ENCODE results near the gene NT5DC3.
"Not testable (repeated sequence)": the region's sequence is repeated elsewhere in the genome, so short reads cannot be mapped to it uniquely, and the experiment has no call there.

The NT5DC3 gene

DNA sequence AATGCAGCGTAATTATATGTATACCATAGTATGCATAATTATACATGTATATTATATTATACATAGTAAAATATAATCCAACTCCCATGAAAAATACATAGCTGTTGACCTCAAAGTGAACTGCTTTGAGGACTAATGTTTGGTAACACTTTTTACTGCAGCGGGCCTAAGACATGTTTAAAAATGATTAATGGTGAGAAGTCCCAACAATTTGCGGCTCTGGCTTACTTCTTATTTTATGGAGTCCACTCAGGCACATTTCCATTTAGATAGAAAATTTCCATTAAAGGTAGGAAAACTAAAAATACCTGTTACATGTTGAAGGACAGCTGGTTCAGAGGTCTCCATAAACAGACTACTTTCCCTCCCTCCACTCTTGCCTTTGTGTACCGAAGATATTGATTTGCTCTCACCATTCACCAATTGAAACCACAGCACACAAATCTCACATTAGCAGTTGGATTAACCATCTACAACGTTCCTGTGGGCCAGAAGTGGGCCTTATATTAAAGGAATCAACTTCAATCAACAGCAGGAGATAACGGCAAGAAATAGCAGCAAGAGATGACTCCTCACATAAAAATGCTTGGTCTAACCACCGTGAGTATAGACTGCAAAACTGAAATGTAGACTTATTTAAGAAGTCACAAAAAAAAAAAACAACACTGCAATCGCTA, 14.1 kb upstream of the NT5DC3 start:
- no peak for DNase-seq

DNA sequence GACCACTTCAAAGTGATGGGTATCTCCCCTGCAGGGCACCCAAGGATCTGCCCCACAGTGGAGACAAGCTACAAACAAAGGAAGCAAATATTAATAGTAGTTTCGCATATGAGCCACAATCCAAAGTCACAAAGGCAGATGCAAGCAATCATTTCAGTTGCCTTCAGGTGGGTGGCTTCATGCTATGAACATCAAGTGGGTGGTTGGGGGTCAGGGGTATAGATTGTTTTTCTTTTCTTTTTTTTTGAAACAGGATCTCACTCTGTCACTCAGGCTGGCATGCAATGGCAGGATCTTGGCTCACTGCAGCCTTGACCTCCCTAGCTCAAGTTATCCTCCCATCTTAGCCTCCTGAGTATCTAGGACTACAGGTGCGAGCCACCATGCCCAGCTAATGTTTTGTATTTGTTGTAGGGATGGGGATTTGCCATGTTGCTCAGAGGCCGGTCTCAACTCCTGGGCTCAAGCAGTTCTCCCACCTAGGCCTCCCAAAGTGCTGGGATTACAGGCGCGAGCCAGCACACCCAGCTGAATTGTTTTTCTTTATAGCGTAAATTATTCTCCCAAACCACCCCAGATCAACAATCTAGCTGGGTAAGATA, 13.4 kb upstream of the NT5DC3 start:
- no peak for DNase-seq

DNA sequence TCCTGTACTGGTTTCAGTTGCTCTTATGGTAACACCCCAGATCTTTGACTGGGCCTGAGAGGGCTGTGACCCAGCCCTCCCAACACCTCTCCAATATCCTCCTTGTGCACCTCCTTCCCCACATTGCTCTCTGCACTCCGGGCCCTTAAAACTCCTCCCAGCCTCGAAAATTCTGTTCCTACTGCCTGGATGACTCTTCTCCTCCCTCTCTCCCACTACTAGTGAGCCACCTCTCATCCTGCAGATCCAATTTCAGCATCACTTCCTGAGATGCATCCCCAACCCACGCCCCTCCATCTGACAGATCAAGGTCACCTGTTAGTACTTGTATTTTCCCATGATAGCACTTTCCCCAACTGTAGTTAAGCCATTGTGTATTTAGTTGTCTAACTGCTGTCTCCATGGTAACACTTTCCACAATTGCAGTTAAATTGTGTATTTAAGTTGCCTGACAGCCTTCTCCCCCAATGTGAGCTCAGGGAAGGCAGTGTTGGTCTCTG, 11.5 kb upstream of the NT5DC3 start:
- DNase-seq: no peak

DNA sequence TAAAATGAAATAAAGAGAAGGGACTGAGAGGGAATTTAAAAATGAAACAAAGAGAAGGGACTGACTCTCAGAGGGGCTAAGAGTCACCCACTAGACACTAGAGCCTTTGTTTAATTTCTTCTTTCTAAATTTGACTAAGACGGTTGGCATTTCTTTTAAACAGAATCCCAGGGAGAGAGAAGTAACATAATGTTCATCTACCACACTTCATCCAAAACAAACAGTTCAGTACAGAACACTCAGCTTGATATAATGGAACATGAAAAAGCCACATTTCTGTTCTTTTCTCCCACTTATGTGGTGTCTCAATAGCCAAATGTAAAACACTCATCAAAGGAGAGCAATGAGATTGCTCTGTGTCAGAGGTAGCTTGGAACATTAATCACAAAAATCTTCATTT, 10.1 kb upstream of the NT5DC3 start:
- DNase-seq: no peak

DNA sequence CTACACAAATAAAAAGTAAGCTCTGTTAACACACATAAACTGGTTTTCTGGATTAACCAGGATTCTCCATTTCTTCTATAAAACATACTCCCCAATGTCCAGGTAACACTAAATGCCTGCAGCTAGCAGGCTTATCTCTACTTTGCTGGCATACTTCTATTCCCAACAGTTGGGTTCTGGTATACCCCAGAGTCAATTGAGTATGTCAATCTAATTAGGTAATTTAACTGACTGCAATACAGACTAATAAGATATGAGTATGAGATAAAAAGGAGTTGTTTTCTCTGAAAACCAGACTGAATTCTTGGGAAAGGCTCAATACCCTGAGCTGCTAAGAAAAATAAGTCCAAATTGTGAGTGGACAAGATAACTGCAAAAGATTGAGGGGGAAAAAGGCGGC, 9.4 kb upstream of the NT5DC3 start:
- no peak for DNase-seq

DNA sequence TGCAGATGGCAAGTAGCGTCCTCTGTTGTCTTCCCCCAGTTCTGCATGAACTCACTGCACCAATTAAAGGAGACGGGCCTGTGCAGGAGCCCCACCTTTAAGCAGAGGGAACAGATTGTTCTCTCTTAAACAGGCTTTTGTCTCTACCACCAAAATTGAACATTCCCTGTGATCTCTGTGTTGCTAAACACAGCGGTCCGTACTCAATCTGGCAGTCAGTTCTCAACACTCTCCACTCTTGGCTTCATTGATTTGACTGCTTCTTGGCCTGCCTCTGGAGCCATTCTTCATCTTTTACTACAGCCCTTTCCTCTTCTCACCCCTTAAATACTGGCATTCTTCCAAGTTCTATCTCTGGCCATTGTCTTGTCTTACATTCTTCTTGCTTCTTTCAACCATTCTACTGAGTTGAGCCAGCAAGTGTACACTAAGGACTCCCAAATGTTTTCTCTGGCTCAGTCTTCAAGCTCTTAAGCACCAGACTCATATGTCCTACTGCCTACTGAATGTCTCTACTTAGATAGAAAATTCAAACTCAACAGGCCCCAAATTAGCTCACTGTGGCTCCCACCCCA, 8.0 kb upstream of the NT5DC3 start:
- no peak for DNase-seq

DNA sequence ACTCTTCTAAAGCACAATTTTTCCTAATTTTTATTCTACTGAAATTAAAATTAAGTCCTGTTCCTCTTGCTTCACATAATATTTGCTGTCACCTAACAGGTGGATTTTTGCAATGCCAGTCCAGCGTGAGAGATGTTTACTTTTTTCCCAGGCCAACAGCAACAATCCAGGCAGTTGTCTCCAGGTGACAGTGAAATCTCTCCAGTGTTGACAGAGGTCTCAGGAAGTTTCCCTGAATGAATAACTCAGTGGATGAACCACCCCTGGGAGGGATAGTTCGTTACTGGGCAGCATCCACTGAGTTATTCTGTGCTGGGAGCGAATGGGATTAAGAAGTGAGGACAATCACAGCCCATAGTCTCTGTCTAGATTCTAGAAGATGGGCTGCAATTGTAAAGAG, 7.1 kb upstream of the NT5DC3 start:
- no peak for DNase-seq

DNA sequence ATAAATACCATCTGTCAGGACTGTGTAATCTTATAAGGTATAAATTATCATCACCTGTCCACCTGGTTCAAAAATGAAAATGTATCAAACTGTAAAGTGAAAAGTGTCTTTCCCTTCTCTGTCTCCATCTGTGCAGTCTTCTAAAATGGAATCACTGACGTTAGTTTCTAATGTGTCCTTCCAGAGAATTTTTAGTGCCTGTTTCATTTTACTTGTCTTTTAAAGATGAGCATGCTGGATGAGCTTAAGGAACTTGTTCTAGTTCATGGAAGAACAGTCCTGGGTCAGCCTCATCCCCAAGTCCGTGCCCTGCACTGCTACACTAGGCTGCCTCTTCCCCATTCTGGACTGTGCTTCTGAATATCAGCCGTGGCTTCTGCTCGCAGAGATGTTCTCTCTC, 5.4 kb upstream of the NT5DC3 start:
- DNase-seq: no peak

DNA sequence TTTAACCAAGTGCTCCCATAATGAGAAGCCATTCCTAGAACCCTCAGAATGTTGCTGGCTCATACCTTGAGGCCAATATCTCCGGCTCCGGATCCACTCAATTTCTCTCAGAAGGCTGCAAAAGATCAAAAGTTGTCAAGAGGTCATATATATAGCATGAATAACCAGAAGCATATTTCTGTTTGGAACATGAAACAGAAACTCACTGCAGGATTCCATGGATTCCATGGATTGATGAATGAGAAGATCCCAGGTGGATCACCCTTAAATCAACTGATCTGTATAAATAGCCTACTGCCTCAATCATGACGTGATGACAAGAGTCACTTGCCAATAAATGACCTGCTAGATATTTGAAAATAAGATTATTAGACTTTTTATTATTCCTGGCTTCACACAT, 3.3 kb upstream of the NT5DC3 start:
- no peak for DNase-seq

DNA sequence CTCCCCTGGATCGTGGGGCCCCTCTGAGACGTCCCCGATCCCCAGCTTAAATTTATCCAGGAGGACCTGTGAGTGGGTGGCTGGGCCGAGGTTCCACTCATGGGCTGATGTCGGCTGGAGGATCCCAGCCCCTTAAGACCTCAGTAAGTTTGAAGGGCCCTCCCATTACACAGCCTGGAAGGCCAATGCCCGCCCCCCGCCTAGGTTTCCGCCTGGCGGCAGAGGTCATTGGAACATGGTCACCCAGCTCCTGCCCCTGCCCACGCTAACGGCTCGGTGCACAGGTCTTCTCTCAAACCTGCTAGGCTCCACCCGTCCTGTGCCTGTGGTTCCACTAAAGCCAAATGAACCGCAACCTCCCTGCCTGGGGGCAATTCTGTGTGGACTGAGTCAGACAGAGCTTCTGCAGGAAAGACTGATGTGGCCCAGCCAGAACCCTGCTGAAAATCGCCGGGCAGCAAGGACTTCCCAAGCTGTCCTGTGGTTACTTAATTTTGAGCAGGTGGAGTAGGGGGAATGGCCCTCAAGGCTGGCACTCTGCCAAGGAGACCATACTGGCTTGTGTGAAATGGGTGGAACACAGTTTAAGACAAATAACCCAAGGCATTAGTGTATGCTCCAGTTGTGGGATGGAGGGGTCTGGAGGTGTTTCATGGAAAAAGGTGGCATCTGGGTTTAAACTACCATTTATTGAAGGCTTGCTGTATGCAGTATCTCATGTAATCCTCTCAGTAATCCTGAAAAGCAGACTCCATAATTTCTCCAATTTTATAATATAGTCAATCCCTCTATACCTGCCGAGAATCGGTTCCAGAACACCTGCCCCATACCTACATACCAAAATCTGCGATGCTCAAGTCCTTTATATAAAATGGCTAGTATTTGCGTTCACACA, 903 bp upstream of the NT5DC3 start:
- peak; percentile 57 for DNase-seq

DNA sequence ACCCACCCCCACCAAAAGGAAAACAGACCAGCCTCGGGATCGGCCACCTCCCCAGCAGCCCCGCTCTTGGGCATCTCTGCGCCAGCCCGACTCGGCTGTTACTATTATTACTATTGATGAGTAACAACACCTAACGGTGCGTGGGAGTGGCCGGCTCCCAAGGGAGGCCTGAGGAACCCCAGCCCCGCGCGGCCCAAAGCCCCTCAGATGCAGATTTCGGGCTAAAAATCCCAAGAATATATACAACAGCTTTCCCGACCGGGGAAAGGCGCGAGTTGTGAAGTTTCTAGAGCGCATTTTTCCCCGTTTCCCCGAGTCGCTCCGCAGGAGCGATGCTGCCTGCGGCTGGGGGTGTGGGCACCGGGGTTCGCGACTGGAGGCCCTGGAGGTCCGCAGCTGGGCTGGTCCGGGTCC, 565 bp downstream of the NT5DC3 start:
- DNase-seq: peak; percentile 68

DNA sequence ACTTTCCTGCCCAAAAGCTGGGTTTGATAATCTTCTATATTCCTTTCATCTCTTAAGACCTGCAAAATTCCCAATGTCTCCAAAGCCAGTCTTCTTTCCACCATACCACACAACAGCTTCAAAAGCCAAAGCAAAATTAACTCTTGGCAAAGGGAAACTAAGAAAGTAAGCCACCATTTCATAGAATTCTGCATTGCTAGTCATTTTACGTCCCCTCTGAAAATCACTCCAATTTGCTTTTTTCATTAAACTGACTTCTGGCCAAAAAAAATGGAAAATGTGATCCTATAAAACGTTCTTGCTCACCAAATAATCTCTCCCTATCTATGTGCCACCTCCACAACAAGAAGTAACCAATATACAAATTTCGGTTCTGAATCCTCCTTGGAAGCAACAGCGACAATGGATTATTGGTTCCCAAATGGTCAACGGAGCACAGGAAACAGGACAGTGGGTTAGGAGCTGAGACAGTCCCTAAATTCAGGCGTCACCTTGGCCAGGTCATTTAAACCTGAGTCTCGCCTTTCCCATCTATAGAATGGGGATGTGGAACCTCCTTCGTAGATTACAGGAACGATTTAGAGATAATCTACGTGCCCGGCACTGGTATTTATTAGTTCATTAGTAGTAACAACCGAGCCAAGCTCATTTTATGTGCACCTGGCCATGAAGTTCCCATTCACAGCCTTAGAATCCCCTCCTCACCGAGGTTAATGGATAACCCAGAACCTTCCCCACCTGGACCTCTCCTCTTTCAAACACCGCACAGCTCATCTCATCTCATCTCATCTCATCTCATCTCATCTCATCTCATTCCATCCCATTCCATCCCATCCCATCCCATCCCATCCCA, 1.2 kb downstream of the NT5DC3 start:
- no peak for DNase-seq

DNA sequence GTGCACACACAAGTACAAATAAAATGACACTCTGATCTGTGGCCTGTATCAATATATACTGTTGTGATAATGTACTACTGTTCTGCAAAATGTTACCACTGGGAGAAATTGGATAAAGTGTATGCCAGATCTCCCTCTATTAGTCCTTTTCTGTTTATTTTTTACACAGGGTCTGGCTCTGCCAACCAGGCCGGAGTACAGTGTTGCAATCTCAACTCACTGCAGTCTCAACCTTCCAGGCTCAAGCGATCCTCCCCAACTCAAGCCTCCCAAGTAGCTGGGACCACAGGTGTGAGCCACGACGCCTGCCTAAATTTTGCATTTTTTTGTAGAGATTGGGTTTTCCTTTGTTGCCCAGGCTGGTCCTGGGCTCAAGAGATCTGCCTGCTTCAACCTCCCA, 1.9 kb downstream of the NT5DC3 start:
- DNase-seq: no peak

DNA sequence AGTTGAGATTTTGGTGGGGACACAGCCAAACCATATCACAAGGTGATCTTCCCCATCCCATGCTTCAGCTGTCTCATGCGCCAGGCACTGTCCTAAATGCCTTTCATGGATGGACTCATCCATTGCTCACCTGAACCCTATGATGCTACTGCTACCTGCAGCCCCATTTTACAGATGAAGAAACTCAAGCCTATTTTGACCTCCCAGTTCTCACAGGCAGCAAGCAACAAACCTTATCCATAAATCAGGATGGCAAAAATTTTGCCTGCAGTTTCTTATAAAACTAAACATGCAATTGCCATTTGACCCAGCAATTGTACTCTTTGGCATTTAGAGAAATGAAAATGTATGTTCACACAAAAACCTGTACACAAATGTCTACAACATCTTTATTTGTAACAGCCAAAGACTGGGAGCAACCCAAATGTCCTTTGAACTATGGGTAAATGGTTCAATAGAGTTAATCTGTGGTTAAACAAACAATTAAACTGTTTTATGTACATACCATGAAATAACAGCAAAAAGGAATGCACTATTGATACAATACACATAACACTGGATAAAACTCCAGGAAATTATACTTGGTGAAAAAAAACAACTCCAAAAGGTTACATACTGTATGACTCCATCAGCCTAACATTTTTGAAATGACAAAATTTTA, 2.6 kb downstream of the NT5DC3 start:
- no peak for DNase-seq

DNA sequence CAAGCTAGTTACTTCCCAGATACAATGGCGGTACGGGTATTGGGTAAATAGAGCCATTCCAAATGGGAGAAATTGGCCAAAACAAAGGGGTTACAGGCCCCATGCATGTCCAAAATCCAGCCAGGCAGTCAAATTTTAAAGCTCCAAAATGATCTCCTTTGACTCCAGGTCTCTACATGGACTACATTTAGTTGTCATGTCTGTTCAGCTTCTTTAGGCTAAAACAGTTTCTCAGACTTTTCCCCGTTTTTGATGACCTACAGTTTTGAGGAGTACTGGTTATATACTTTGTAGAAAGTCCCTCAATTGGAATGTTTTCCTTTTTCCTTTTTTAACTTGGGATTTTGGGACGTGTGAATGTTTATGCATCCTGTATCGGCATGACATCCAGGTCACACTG, 4.7 kb downstream of the NT5DC3 start:
- DNase-seq: no peak

DNA sequence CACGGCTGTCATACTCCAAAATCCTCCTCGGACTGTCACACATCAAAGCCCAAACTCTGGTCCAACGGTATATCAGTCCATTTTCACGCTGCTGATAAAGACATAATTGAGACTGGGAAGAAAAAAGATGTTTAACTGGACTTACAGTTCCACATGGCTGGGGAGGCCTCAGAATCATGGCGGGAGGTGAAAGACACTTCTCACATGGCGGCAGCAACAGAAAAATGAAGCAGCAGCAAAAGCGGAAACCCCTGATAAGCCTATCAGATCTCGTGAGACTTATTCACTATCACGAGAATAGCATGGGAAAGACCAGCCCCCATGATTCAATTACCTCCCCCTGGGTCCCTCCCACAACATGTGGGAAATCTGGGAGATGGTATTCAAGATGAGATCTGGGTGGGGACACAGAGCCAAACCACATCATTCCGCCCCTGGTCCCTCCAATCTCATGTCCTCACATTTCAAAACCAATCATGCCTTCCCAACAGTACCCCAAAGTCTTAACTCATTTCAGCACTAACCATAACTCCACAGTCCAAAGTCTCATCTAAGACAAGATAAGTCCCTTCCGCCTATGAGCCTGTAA, 5.2 kb downstream of the NT5DC3 start:
- not testable (repeated sequence) for DNase-seq

DNA sequence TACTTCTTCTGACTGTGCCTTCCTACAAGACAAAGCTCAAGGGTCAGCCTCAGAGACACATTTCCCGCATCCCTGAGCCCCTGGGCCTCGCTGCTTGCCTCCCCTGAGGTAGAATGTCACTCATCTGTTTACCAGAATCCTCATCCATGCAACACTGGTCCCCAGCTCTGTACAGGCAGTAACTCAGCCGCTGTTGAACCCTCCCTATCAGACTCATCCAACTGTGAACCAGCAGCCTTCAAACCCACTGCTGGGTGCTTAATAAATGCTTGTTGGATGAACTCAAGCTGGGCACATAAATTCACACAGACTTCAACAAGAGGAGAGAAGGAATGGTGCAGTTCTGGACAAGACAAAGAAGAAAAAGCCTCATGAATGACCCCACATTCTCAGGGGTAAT, 6.1 kb downstream of the NT5DC3 start:
- no peak for DNase-seq

DNA sequence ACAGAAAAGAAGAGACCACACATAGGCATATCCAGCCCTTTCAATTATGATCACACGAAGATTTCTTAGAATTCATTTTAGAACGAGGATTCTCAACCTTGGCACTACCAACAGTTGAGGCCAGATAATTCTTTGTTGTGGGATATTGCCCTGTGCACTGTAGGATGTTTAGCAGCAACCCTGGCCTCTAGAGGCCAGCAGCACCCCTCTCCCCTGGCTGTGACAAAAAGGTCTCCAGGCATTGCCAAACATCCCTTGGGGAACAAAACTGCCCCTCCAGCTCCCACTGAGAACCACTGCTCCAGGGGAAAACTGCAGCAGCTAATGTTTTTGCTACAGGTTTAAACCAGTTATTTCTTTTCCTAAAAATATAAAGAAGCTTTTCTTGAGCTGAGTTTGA, 7.1 kb downstream of the NT5DC3 start:
- no peak for DNase-seq

DNA sequence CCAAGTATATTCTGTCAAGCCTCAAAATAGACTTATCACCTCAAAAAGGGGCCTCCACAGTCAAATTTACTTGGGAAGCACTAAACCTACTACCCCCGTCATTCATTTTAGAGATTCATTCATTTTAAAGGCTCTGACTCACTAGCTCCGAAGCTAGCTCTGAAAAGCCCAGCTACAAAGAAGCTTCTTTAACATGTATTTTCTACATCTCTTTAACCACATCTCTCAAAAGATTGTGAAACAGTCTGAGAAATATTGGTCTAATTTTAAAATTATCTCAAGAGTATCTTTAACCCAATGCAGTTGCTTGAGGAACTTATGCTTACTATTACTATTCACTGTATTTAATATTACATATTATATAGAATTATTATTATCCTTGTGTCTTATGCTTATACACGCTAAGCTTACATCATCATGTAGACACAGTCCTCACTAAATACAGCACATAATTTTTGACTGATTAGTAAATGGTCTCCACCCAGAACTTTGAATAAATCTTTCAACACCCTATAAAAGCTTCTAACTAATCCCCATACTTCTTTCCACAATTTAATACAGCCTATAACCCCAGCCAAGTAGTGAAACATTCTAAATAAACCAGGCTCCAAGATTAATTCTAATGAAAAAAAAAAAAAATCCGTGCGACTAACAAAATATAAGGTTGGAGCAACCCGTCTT, 7.8 kb downstream of the NT5DC3 start:
- no peak for DNase-seq

DNA sequence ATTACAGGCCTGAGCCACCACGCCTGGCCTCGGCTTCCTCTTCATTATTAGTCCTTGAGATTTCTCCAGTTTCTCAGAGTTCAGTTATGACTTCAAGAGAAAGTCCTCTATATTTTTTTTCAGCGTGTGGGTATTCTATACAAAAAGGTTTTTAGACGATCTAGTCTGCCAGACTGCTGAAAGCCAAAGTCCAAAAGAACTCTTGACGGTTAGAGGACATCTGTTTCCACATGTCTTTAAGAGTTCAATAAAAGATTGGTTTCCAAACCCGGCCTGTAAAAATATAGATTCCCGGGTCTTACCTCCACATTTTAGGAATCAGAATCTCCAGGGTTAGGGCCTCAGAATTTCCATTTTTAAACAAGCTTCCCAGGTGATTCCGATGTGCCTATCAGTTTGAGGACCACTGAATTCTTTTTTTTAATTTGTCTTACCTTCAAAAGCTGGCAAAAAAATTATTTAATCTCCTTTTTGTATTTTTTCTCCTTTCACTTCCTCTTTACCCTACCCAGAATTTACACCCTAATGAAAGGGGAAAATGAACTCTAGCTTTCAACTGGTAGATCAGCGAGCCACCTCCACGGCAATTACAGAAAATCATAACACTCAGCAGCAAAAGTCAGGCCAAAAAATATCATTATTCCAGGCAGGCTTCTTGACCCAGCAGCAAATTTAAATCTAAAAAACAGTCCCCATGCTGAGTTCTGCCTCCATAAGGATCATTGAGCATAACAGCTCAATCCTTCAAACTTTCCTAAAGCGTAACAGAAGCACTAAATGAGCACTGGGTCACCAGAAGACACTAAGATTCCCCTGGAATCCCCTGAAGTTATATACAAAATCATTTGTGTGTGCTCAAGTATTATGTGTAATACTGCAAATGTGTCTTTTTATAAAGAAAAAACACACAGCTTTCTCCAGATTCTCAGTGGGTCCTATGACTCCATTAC, 8.7 kb downstream of the NT5DC3 start:
- no peak for DNase-seq

Measured in stimulated activated CD4-positive, alpha-beta T cell treated with anti-CD3 and anti-CD28 coated beads, Interleukin-15, amount 100 ng/mL, for 24 hours (primary cell).